GM21576 (cell line): ENCODE measurements around the gene GMNN.
"Not testable (repeated sequence)": the region's sequence is repeated elsewhere in the genome, so short reads cannot be mapped to it uniquely, and the experiment has no call there.

Source experiments
- ATAC-seq: cut with Tn5 transposase; IDR thresholded peaks from one replicate; pipeline ENCODE4 v1.9.1; 2021; ENCODE audit warnings: mild to moderate bottlenecking, moderate library complexity; ENCODE audit not compliant: unreplicated experiment

GMNN gene

GRCh38 chr6:24761193-24761835 is 13.4 kb upstream of the GMNN start:
- no peak for ATAC-seq

GRCh38 chr6:24761851-24762250 is 12.9 kb upstream of the GMNN start:
- no peak for ATAC-seq

GRCh38 chr6:24763578-24763977 is 11.2 kb upstream of the GMNN start:
- no peak for ATAC-seq

GRCh38 chr6:24764833-24765828 is 9.6 kb upstream of the GMNN start:
- ATAC-seq = not testable (repeated sequence)

- not testable (repeated sequence) for ATAC-seq
Measured at GRCh38 chr6:24765968-24766367, 8.8 kb upstream of the GMNN start.

- ATAC-seq = peak; percentile 63
Measured at GRCh38 chr6:24766680-24767462, 7.9 kb upstream of the GMNN start.

GRCh38 chr6:24768361-24768760 is 6.4 kb upstream of the GMNN start:
- ATAC-seq = no peak

- ATAC-seq = no peak
Measured at GRCh38 chr6:24775520-24776058, 852 bp downstream of the GMNN start.

GRCh38 chr6:24777227-24777626 is 2.5 kb downstream of the GMNN start:
- ATAC-seq = no peak

- ATAC-seq = no peak
Measured at GRCh38 chr6:24778121-24778520, 3.4 kb downstream of the GMNN start.

GRCh38 chr6:24778878-24779277 is 4.1 kb downstream of the GMNN start:
- no peak for ATAC-seq

- no peak for ATAC-seq
Measured at GRCh38 chr6:24779416-24780016, 4.8 kb downstream of the GMNN start.

- no peak for ATAC-seq
Measured at GRCh38 chr6:24780206-24780605, 5.5 kb downstream of the GMNN start.

GRCh38 chr6:24788031-24788665 is 13.4 kb downstream of the GMNN start:
- no peak for ATAC-seq

GRCh38 chr6:24795106-24795505 is 20.4 kb downstream of the GMNN start:
- ATAC-seq = no peak

GRCh38 chr6:24796616-24797290 is 22.0 kb downstream of the GMNN start:
- no peak for ATAC-seq

GRCh38 chr6:24797596-24798216 is 23.0 kb downstream of the GMNN start:
- no peak for ATAC-seq

- ATAC-seq = no peak
Measured at GRCh38 chr6:24798740-24799540, 24.2 kb downstream of the GMNN start, which contains the start of gene ARMH2. TSS of gene ARMH2 (minus strand) at chr6:24798917. CDS start at chr6:24798857, 60 bp downstream.
